LoVo (cell line): ENCODE measurements around the gene SAMD3.
"Not testable (repeated sequence)": the region's sequence is repeated elsewhere in the genome, so short reads cannot be mapped to it uniquely, and the experiment has no call there.

Experiments
- DNase-seq: peaks from one replicate; pipeline ENCODE4 v3.0.0-alpha.2; 2016; ENCODE audit warnings: low spot score

SAMD3 gene

GRCh38 chr6:130222775-130223174 lies at the start of gene SAMD3:
TSS of gene SAMD3 (minus strand) at chr6:130222951. CDS start at chr6:130215273, 7,678 bp downstream.
- no peak for DNase-seq

GRCh38 chr6:130269969-130270635 lies 47.4 kb upstream of the SAMD3 start:
- DNase-seq = no peak

DNA sequence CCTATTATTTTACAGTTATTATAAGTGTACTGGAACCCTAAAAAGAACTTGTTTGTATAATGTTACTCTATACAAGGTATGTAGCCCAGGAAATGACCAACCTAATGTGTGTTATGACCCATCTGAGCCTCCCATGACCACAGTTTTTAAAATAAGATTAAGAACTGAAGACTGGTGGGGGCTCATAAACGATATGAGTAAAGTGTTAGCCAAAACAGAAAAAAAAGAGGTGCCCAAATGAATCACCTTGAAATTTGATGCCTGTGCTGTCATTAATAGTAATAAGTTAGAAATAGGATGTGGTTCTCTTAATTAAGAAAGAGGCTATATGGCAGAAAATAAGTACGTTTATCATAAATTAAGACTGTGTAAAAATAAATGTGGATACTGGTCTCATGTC lies 42.8 kb upstream of the SAMD3 start:
- DNase-seq = not testable (repeated sequence)

DNA sequence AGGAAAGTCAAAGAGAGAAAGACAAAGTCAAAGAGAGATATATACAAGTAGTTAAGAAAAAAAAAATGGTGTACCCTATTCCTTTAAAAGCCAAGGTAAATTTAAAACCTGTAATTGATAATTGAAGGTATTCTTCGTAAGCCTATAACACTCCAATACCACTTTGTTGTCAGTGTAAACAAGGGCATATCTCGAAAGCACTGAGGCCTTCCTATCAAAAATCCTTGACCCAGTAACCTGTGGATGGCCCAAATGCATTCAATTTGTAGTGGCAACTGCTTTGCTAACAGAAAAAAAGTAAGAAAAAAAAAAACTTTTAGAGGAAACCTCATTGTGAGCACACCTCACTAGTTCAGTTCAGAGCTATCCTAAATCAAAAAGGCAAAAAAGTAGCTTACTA lies 39.3 kb upstream of the SAMD3 start:
- DNase-seq = no peak

DNA sequence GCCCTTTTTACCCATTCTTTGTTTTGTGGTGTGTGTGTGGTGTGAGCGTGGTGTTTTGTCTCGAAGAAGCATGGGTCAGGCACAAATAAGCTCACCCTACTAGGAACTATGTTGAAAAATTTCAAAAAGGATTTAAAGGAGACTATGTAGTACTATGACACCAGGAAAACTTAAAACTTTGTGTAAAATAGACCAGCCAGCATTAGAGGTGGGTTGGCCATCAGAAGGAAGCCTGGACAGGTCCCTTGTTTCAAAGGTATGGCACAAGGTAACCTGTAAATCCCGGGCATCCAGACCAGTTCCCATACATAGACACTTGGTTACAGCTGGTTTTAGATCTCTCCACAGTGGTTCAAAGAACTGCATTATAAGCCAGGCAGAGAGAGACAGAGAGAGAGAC lies 38.8 kb upstream of the SAMD3 start:
- not testable (repeated sequence) for DNase-seq

- DNase-seq = peak; percentile 69
Measured at GRCh38 chr6:130260614-130261241, 38.0 kb upstream of the SAMD3 start.

DNA sequence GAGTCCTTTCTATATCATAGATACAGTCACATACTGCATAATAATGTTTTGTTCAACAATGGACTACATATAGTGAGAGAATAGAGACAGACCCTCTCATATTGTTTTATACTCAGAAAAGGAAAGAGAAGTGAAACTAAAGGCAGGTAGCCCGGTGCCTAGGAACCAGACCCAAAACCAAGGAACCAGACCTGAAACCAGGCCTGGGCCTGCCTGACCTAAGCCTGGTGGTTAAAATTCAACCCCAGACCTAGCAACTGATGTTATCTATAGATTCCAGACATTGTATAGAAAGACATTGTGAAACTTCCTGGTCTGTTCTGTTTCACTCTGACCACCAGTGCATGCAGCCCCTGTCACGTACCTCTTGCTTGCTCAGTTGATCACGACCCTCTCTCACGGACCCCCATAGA lies 37.3 kb upstream of the SAMD3 start:
- DNase-seq = peak; percentile 7

- DNase-seq = no peak
Measured at GRCh38 chr6:130259557-130259956, 36.8 kb upstream of the SAMD3 start.

DNA sequence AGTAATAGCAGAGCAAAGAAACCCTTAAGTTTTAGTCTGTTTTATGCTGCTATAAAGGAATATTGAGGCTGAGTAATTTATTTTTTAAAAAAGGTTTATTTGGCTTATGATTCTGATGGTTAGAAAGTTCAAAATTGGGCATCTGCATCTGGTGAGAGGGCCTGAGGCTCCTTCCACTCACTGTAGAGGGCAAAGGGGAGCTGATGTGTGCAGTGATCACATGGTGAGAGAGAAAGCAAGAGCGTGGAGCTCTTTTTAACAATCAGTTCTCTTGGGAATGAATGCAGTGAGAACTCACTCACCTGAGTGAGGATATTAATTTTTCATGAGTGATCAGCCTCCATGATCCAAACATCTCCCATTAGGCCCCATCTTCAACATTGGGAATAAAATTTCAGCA lies 36.4 kb upstream of the SAMD3 start:
- no peak for DNase-seq

GRCh38 chr6:130252527-130253237 lies 29.9 kb upstream of the SAMD3 start:
- no peak for DNase-seq

GRCh38 chr6:130245267-130245666 lies 22.5 kb upstream of the SAMD3 start:
- DNase-seq = no peak

GRCh38 chr6:130244728-130245127 lies 22.0 kb upstream of the SAMD3 start:
- no peak for DNase-seq

- no peak for DNase-seq
Measured at GRCh38 chr6:130240232-130240631, 17.5 kb upstream of the SAMD3 start.

DNA sequence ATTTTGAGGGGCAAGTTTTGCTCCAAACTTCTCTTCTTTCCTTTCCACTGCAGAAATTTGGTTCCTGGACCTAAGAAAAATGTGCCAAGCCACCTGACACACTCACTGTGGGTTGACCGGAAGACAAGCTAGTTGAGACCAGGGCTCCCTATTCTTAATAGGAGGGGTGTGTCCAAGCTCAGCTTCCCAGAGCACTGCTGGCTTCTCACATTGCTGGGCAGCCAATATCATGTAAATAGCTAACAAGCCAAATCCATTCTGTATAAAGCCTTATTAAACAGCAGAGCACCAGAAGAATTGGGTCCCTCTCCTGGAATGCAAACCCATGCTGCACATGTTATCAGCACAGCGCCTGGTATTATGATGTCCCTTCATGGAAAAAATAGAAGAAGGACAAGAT lies 17.0 kb upstream of the SAMD3 start:
- DNase-seq = no peak

DNA sequence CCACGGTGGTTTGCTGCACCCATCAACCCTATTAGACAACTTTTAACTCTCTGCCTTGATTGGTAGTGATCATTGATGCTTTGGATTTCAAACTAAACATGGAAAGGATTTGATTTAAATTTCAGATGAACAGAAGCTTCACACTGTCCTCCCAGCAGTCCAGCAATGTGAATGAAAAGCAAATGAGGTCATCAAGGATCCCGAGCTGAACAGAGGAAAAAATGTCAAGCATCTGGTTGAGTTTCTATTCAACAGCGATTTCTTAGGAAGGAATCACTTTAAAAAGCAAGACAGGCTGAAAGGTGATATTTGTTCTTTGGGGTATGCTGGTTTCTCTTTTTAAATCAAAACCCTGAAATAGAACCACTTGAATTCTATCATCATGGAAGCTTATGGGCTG lies 10.6 kb upstream of the SAMD3 start:
- no peak for DNase-seq

- not testable (repeated sequence) for DNase-seq
Measured at GRCh38 chr6:130230531-130230930, 7.8 kb upstream of the SAMD3 start.

GRCh38 chr6:130229645-130230044 lies 6.9 kb upstream of the SAMD3 start:
- no peak for DNase-seq

DNA sequence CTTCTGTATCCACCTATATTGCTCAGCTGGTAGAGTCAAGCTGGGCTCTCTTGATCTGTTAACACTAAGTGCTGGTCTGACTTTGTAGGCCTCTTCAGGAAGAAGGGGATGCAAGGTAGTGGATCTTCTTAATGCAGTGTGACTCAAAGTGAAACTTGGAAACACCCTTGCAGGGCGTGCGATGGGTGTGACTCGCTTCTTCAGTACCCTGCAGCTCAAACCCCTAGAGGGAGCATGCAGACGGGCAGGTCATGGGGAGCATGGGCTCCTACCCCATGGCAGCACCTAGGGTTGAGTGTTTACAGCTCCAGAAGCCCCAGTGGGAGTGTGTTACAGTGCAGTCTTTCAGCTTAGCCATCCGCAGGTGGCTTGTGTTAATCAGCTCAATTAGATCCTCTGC lies 757 bp upstream of the SAMD3 start:
- no peak for DNase-seq

GRCh38 chr6:130218134-130218533 lies 4.6 kb downstream of the SAMD3 start:
- DNase-seq = no peak

DNA sequence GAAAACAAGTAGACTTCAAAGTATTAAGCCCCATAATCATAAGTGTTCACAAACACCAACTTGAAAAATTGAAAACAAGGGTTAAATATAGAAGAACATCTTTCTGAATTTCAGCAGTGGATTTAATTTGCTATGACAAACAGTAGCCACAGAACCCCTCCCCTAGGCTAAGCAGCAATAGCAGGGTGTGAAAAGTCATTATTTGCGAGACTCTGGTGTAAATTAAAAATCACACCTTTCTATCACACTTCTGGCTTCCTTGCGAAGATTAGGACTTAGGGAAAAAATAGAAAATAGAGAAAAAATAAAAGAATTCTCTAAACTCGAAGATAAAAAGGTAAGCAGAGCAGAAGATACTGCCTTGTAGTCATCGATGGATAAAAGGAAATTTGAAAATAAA lies 6.1 kb downstream of the SAMD3 start:
- no peak for DNase-seq

DNA sequence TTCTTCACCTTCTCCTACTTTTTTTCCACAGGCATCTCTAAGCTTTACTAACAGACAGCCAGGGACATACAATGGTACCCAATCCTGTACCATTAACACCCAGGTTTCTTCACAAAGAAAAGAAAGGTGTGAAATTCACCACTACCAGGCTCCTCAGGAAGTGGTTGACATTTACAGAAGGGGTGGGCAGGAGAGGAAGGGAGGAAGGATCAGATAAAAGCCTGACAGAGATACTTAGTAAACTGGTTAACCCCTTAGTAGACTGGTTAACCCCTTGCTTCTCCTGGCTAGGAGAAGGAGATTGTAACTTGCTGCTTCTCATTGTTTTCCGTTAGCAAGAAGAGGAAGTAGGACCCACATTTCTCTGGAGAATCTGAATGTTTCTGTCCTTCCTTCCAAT lies 7.2 kb downstream of the SAMD3 start:
- no peak for DNase-seq

GRCh38 chr6:130212215-130212874 lies 10.4 kb downstream of the SAMD3 start:
- peak; percentile 26 for DNase-seq

- no peak for DNase-seq
Measured at GRCh38 chr6:130211691-130212090, 11.1 kb downstream of the SAMD3 start.
